Suprapubic skin (tissue), 4 donors: Measurements from ENCODE around the gene CSGALNACT2. TPM values are rescaled to one million over a fixed set of nuclear protein-coding genes. Genes with fewer than 3 reads are reported as not detected.
A peak's percentile ranks its signal among the peaks of the same experiment; 100 is the strongest.

Source experiments
- DNase-seq, 2 donors: peaks; one replicate each; pipeline ENCODE4 v3.0.0-alpha.2; 2019; ENCODE audit warnings: low spot score in 2 of 2
- H3K27ac ChIP-seq: fragments of 200-600 bp; sonication (generic); one replicate; pipeline ENCODE4 v1.5.1; 2019
- H3K27me3 ChIP-seq: fragments of 200-600 bp; sonication (generic); one replicate; pipeline ENCODE4 v1.5.1; 2019
- H3K36me3 ChIP-seq: fragments of 200-600 bp; sonication (generic); one replicate; pipeline ENCODE4 v1.5.1; 2019
- H3K4me1 ChIP-seq: fragments of 200-600 bp; sonication (generic); one replicate; pipeline ENCODE4 v1.5.1; 2019
- H3K4me3 ChIP-seq: fragments of 200-600 bp; sonication (generic); one replicate; pipeline ENCODE4 v1.5.1; 2019; ENCODE audit warnings: mild to moderate bottlenecking
- H3K9me3 ChIP-seq: fragments of 200-600 bp; sonication (generic); one replicate; pipeline ENCODE4 v1.5.1; 2019
- CTCF ChIP-seq, 2 donors: fragments of 200-600 bp in 1 of 2; fragments of 450-650 bp in 1 of 2; sonication (generic) in 1 of 2; IDR thresholded peaks; one replicate each; pipeline ENCODE4 v1.5.1; 2016 to 2019; ENCODE audit warnings: antibody characterized with exemption in 2 of 2, mild to moderate bottlenecking in 1 of 2, moderate library complexity in 1 of 2
- EP300 ChIP-seq: sonication (generic); formaldehyde crosslinking; IDR thresholded peaks from one replicate; pipeline ENCODE4 v1.6.1; 2017; ENCODE audit warnings: antibody characterized with exemption
- POLR2A ChIP-seq, 2 donors: fragments of 450-650 bp; IDR thresholded peaks; one replicate each; pipeline ENCODE4 v1.6.1; 2017; ENCODE audit warnings: antibody characterized with exemption in 2 of 2, mild to moderate bottlenecking in 2 of 2, moderate library complexity in 2 of 2
- POLR2AphosphoS5 ChIP-seq, 3 donors: sonication (generic); formaldehyde crosslinking; IDR thresholded peaks; one replicate each; pipeline ENCODE4 v1.6.1; 2017; ENCODE audit warnings: antibody characterized with exemption in 3 of 3
- WGBS: methylation state at CpG from one replicate; pipeline ENCODE4 v1.1.5; 2018; 5-methylcytosine and 5-hydroxymethylcytosine counted together
- total RNA-seq, 4 donors: library from RNA; depleted of rRNA; stranded (reverse); fragments of >200 nt; gene quantifications; one replicate each; pipeline ENCODE4 v1.1.0, GENCODE V29; 2016

Gene CSGALNACT2
- total RNA-seq, 4 donors from 2014 or later, result 10.1 to 15.5 (median 13.9) TPM

GRCh38 chr10:43231523-43232078 lies 93.4 kb downstream of the CSGALNACT2 start:
- Histone ChIP-seq H3K36me3 (no peaks in the 10 kb centered on the region), H3K27me3 (peaks cover 51% of the 10 kb centered on the region), H3K27ac (no peak overlapping the region), H3K9me3 (no peaks in the 10 kb centered on the region), H3K4me1 (peaks cover 20% of the 10 kb centered on the region), H3K4me3 (no peak overlapping the region)
- no peak for TF ChIP-seq CTCF (IDR thresholded peaks at IDR 0.05)
- no peak for TF ChIP-seq POLR2A (IDR thresholded peaks at IDR 0.05)
- TF ChIP-seq EP300, result no peak
- no peak for TF ChIP-seq POLR2AphosphoS5 (IDR thresholded peaks at IDR 0.05)
- DNase-seq, result peak; percentile 42 to 72
- 90% methylated on average over 4 of the region's 6 CpGs for WGBS

GRCh38 chr10:43233601-43234430 lies 95.6 kb downstream of the CSGALNACT2 start:
- H3K4me3 ChIP-seq, result no peak overlapping the region
- peaks cover 43% of the 10 kb centered on the region for H3K27me3 ChIP-seq
- TF ChIP-seq EP300, result no peak
- no peak for TF ChIP-seq POLR2AphosphoS5 (IDR thresholded peaks at IDR 0.05)
- TF ChIP-seq CTCF (IDR thresholded peaks at IDR 0.05), result no peak
- no peak for TF ChIP-seq POLR2A (IDR thresholded peaks at IDR 0.05)
- no peaks in the 10 kb centered on the region for H3K36me3 ChIP-seq
- WGBS, result 90% methylated on average over 19 of the region's 19 CpGs
- peak; percentile 33 to 68 for DNase-seq
- peaks cover 16% of the 10 kb centered on the region for H3K4me1 ChIP-seq
- no peaks in the 10 kb centered on the region for H3K9me3 ChIP-seq
- no peak overlapping the region for H3K27ac ChIP-seq

- Histone ChIP-seq H3K27ac (no peak overlapping the region), H3K9me3 (no peaks in the 10 kb centered on the region), H3K36me3 (no peaks in the 10 kb centered on the region), H3K4me3 (no peak overlapping the region), H3K4me1 (peaks cover 8% of the 10 kb centered on the region), H3K27me3 (peaks cover 35% of the 10 kb centered on the region)
- WGBS, result 92% methylated on average over 7 of the region's 9 CpGs
- DNase-seq, result peak; percentile 43 to 67
- TF ChIP-seq CTCF (IDR thresholded peaks at IDR 0.05) (no peak), POLR2A (IDR thresholded peaks at IDR 0.05) (no peak), EP300 (no peak), POLR2AphosphoS5 (IDR thresholded peaks at IDR 0.05) (no peak)
These were observed 96.3 kb downstream of the CSGALNACT2 start for GRCh38 chr10:43234471-43235041.

Other genes with a start within 250 kb of the CSGALNACT2 start
- gene RET, start 61.4 kb upstream of the CSGALNACT2 start, total RNA-seq, result 1 to 10 TPM in 1 of 4 donors, under 1 TPM in 3; 0.23 to 2.1 (median 0.78) TPM
- gene RASGEF1A, start 128.6 kb downstream of the CSGALNACT2 start, total RNA-seq, result 1 to 10 TPM in 1 of 4 donors, under 1 TPM in 3; 0.59 to 2.6 (median 0.79) TPM
- gene FXYD4, start 233.2 kb downstream of the CSGALNACT2 start, total RNA-seq, result not detected